CD4-positive, CD25-positive, alpha-beta regulatory T cell (primary cell): ENCODE results near the gene CAMK1D. TPM values are rescaled to one million over a fixed set of nuclear protein-coding genes. Genes with fewer than 3 reads are reported as not detected.

Experiments
- ATAC-seq, 2 donors: fragments of 150-1000 bp; cut with Tn5 transposase; one replicate each; pipeline ENCODE4 v1.10.0; 2021; ENCODE audit warnings: low read depth in 2 of 2, moderate number of reproducible peaks in 2 of 2, moderate library complexity in 1 of 2
- DNase-seq, 3 donors: peaks; one replicate each; pipeline versions ENCODE4 v3.0.0 to v3.0.0-alpha.2; 2012 to 2022; ENCODE audit warnings: mixed read lengths in 1 of 3
- H3K27ac ChIP-seq: one replicate; pipeline ENCODE4 v1.7.0; 2013; ENCODE audit warnings: mild to moderate bottlenecking, low read length; ENCODE audit not compliant: insufficient read depth, poor library complexity, severe bottlenecking
- H3K27me3 ChIP-seq: one replicate; pipeline ENCODE4 v1.7.0; 2013; ENCODE audit warnings: low read length; ENCODE audit not compliant: control insufficient read depth, insufficient read depth
- H3K36me3 ChIP-seq: one replicate; pipeline ENCODE4 v1.7.0; 2013; ENCODE audit warnings: mild to moderate bottlenecking, low read length, moderate library complexity; ENCODE audit not compliant: control insufficient read depth, insufficient read depth
- H3K4me1 ChIP-seq: 2 replicates; pipeline ENCODE4 v1.7.0; 2013; ENCODE audit warnings: mild to moderate bottlenecking, low read length; ENCODE audit not compliant: insufficient read depth, control insufficient read depth, poor library complexity, severe bottlenecking
- H3K4me3 ChIP-seq: one replicate; pipeline ENCODE4 v1.7.0; 2013; ENCODE audit warnings: low read depth, mild to moderate bottlenecking, low read length, moderate library complexity
- H3K9me3 ChIP-seq, 2 experiments: 1 replicate in 1 of 2; 2 replicates in 1 of 2; pipeline ENCODE4 v1.7.0; 2013; ENCODE audit warnings: low read length in 2 of 2, mild to moderate bottlenecking in 1 of 2, moderate library complexity in 1 of 2; ENCODE audit not compliant: control insufficient read depth in 2 of 2
- H3K27ac Mint-ChIP-seq, 3 donors: one replicate each; pipeline ENCODE4 v1.8.0; 2020 to 2022; ENCODE audit warnings: mild to moderate bottlenecking in 3 of 3, mixed read lengths in 3 of 3, moderate library complexity in 2 of 3
- H3K27me3 Mint-ChIP-seq: one replicate; pipeline ENCODE4 v1.8.0; 2022; ENCODE audit warnings: mild to moderate bottlenecking, mixed read lengths
- H3K36me3 Mint-ChIP-seq: one replicate; pipeline ENCODE4 v1.8.0; 2020; ENCODE audit warnings: mixed read lengths
- H3K4me1 Mint-ChIP-seq, 4 donors: one replicate each; pipeline ENCODE4 v1.8.0; 2020 to 2022; ENCODE audit warnings: mixed read lengths in 4 of 4, mild to moderate bottlenecking in 1 of 4
- H3K4me3 Mint-ChIP-seq, 4 donors: one replicate each; pipeline ENCODE4 v1.8.0; 2020 to 2022; ENCODE audit warnings: mild to moderate bottlenecking in 4 of 4, mixed read lengths in 4 of 4, moderate library complexity in 3 of 4
- H3K9me3 Mint-ChIP-seq, 7 donors: one replicate each; pipeline ENCODE4 v1.8.0; 2020 to 2022; ENCODE audit warnings: mixed read lengths in 7 of 7, mild to moderate bottlenecking in 3 of 7, moderate library complexity in 2 of 7
- polyA plus RNA-seq, 4 donors: library from polyadenylated mRNA; unstranded; fragments of 300-500 nt; fragmentation: Illumina TruSeq; gene quantifications; one replicate each; pipeline ENCODE4 v1.2.3, GENCODE V29; 2021
- total RNA-seq: library from RNA; stranded (reverse); gene quantifications from one replicate; pipeline ENCODE4 v1.2.3, GENCODE V29; 2022

CAMK1D gene
- total and polyA plus RNA-seq, 5 donors from 2014 or later, result 4.4 to 25.3 (median 5.2) TPM

- Mint-ChIP-seq H3K36me3 (peaks cover 4% of the 10 kb centered on the region), H3K27ac (no peak overlapping the region), H3K4me3 (no peak overlapping the region), H3K9me3 (no peaks in the 10 kb centered on the region), H3K4me1 (peaks cover 0 to 15% (median 5%) of the 10 kb centered on the region in 4 donors), H3K27me3 (no peaks in the 10 kb centered on the region)
- Histone ChIP-seq H3K36me3 (no peaks in the 10 kb centered on the region), H3K4me3 (no peak overlapping the region), H3K27me3 (no peaks in the 10 kb centered on the region), H3K27ac (no peak overlapping the region), H3K4me1 (peaks cover 4% of the 10 kb centered on the region), H3K9me3 (no peaks in the 10 kb centered on the region)
- peak in 1 of 3 donors; percentile 51 for DNase-seq
- no peak for ATAC-seq
Measured at GRCh38 chr10:12726971-12727831, 377.9 kb downstream of the CAMK1D start.

- no peak overlapping the region for H3K4me3 ChIP-seq
- no peaks in the 10 kb centered on the region for H3K9me3 ChIP-seq
Measured at GRCh38 chr10:12727832-12728215, 378.5 kb downstream of the CAMK1D start.

GRCh38 chr10:12728494-12728893 lies 379.1 kb downstream of the CAMK1D start:
- Histone ChIP-seq H3K4me1 (peaks cover 4% of the 10 kb centered on the region), H3K27me3 (no peaks in the 10 kb centered on the region), H3K9me3 (no peaks in the 10 kb centered on the region), H3K4me3 (no peak overlapping the region), H3K27ac (no peak overlapping the region), H3K36me3 (no peaks in the 10 kb centered on the region)
- Mint-ChIP-seq H3K27me3 (no peaks in the 10 kb centered on the region), H3K4me1 (peaks cover 0 to 13% (median 2%) of the 10 kb centered on the region in 4 donors), H3K27ac (no peak overlapping the region), H3K4me3 (no peak overlapping the region), H3K36me3 (peaks cover 9% of the 10 kb centered on the region), H3K9me3 (no peaks in the 10 kb centered on the region)
- DNase-seq (no peak), ATAC-seq (no peak)

More at GRCh38 chr10:12727832-12728215, 378.5 kb downstream of the CAMK1D start:
- H3K4me1 Mint-ChIP-seq, result peaks cover 0 to 13% (median 3%) of the 10 kb centered on the region in 4 donors
- peaks cover 4% of the 10 kb centered on the region for H3K36me3 Mint-ChIP-seq
- H3K27me3 Mint-ChIP-seq, result no peaks in the 10 kb centered on the region
- H3K27ac ChIP-seq, result no peak overlapping the region
- no peak overlapping the region for H3K4me3 Mint-ChIP-seq
- H3K9me3 Mint-ChIP-seq, result no peaks in the 10 kb centered on the region
- no peaks in the 10 kb centered on the region for H3K27me3 ChIP-seq
- no peak for DNase-seq
- peaks cover 4% of the 10 kb centered on the region for H3K4me1 ChIP-seq
- no peaks in the 10 kb centered on the region for H3K36me3 ChIP-seq
- ATAC-seq, result no peak
- H3K27ac Mint-ChIP-seq, result no peak overlapping the region

GRCh38 chr10:12729885-12730284 lies 380.5 kb downstream of the CAMK1D start:
- Histone ChIP-seq H3K4me3 (no peak overlapping the region), H3K27me3 (no peaks in the 10 kb centered on the region), H3K4me1 (peaks cover 4% of the 10 kb centered on the region), H3K36me3 (no peaks in the 10 kb centered on the region), H3K27ac (no peak overlapping the region), H3K9me3 (no peaks in the 10 kb centered on the region)
- DNase-seq, result no peak
- no peak for ATAC-seq
- H3K27me3 Mint-ChIP-seq, result no peaks in the 10 kb centered on the region
- H3K4me3 Mint-ChIP-seq, result no peak overlapping the region
- peaks cover 9% of the 10 kb centered on the region for H3K36me3 Mint-ChIP-seq
- H3K9me3 Mint-ChIP-seq, result no peaks in the 10 kb centered on the region
- H3K27ac Mint-ChIP-seq, result no peak overlapping the region
- peaks cover 0 to 5% (median under 1%) of the 10 kb centered on the region in 4 donors for H3K4me1 Mint-ChIP-seq

- Histone ChIP-seq H3K4me3 (no peak overlapping the region), H3K36me3 (no peaks in the 10 kb centered on the region), H3K27me3 (no peaks in the 10 kb centered on the region), H3K4me1 (peaks cover 4% of the 10 kb centered on the region), H3K9me3 (no peaks in the 10 kb centered on the region), H3K27ac (peak overlapping the region; percentile 15)
- no peaks in the 10 kb centered on the region for H3K9me3 Mint-ChIP-seq
- H3K27me3 Mint-ChIP-seq, result no peaks in the 10 kb centered on the region
- DNase-seq (peak in 1 of 3 donors; percentile 65), ATAC-seq (no peak)
- peaks cover 0 to 5% (median under 1%) of the 10 kb centered on the region in 4 donors for H3K4me1 Mint-ChIP-seq
- peaks cover 6% of the 10 kb centered on the region for H3K36me3 Mint-ChIP-seq
- H3K27ac Mint-ChIP-seq, result no peak overlapping the region
- H3K4me3 Mint-ChIP-seq, result no peak overlapping the region
Measured at GRCh38 chr10:12730809-12731519, 381.6 kb downstream of the CAMK1D start.

GRCh38 chr10:12733271-12733670 lies 383.9 kb downstream of the CAMK1D start:
- H3K27me3 Mint-ChIP-seq, result no peaks in the 10 kb centered on the region
- no peak for ATAC-seq
- no peak for DNase-seq

GRCh38 chr10:12735843-12736462 lies 386.6 kb downstream of the CAMK1D start:
- Mint-ChIP-seq H3K4me1 (peaks cover 0 to 3% (median under 1%) of the 10 kb centered on the region in 4 donors), H3K36me3 (peaks cover 16% of the 10 kb centered on the region), H3K27ac (no peak overlapping the region), H3K27me3 (no peaks in the 10 kb centered on the region), H3K4me3 (no peak overlapping the region), H3K9me3 (no peaks in the 10 kb centered on the region)
- Histone ChIP-seq H3K36me3 (no peaks in the 10 kb centered on the region), H3K4me3 (no peak overlapping the region), H3K27ac (no peak overlapping the region), H3K27me3 (no peaks in the 10 kb centered on the region), H3K9me3 (no peaks in the 10 kb centered on the region), H3K4me1 (no peaks in the 10 kb centered on the region)
- DNase-seq (no peak), ATAC-seq (no peak)

More at GRCh38 chr10:12733271-12733670, 383.9 kb downstream of the CAMK1D start:
- Histone ChIP-seq H3K27ac (no peak overlapping the region), H3K36me3 (no peaks in the 10 kb centered on the region), H3K27me3 (no peaks in the 10 kb centered on the region), H3K4me3 (no peak overlapping the region), H3K9me3 (no peaks in the 10 kb centered on the region), H3K4me1 (peaks cover 4% of the 10 kb centered on the region)
- H3K36me3 Mint-ChIP-seq, result peaks cover 16% of the 10 kb centered on the region
- H3K4me1 Mint-ChIP-seq, result peaks cover 0 to 6% (median 2%) of the 10 kb centered on the region in 4 donors
- H3K9me3 Mint-ChIP-seq, result no peaks in the 10 kb centered on the region
- no peak overlapping the region for H3K27ac Mint-ChIP-seq
- no peak overlapping the region for H3K4me3 Mint-ChIP-seq
